D721Med (cell line): Measurements from ENCODE around the gene ZNF793.
A peak's percentile ranks its signal among the peaks of the same experiment; 100 is the strongest.

ENCODE experiments used
- DNase-seq: peaks from one replicate; pipeline ENCODE4 v3.0.0; 2011; ENCODE audit warnings: low spot score; ENCODE audit not compliant: insufficient read length
- FAIRE-seq: peaks from 2 replicates; lab custom pipeline; 2011; peaks lifted over from hg19 to GRCh38; lab: Jason Lieb, UNC
- CTCF ChIP-seq: IDR thresholded peaks from 2 replicates; pipeline ENCODE4 v1.5.1; 2012; ENCODE audit warnings: mild to moderate bottlenecking, control low read depth; ENCODE audit not compliant: insufficient read depth; ENCODE audit errors: missing control alignments

ZNF793 gene

GRCh38 chr19:37513397-37513796 is 6.7 kb downstream of the ZNF793 start:
- no peak for TF ChIP-seq CTCF
- FAIRE-seq (no peak), DNase-seq (no peak)

GRCh38 chr19:37519890-37520289 is 13.2 kb downstream of the ZNF793 start:
- FAIRE-seq (no peak), DNase-seq (no peak)
- no peak for TF ChIP-seq CTCF

- no peak for TF ChIP-seq CTCF
- FAIRE-seq (no peak), DNase-seq (no peak)
Measured at GRCh38 chr19:37537391-37537947, 30.7 kb downstream of the ZNF793 start.

- peak; percentile 91 for DNase-seq
- FAIRE-seq, result no peak
Measured at GRCh38 chr19:37551129-37551993, 44.6 kb downstream of the ZNF793 start.

GRCh38 chr19:37563518-37563917 is 56.8 kb downstream of the ZNF793 start:
- no peak for TF ChIP-seq CTCF
- FAIRE-seq (no peak), DNase-seq (no peak)

More at GRCh38 chr19:37551129-37551993, 44.6 kb downstream of the ZNF793 start:
- peak; percentile 3 for TF ChIP-seq CTCF

- FAIRE-seq, result no peak
- DNase-seq, result no peak
- no peak for TF ChIP-seq CTCF
Measured at GRCh38 chr19:37564624-37565369, 58.1 kb downstream of the ZNF793 start.
